Colon (tissue), 2 donors: Measurements from ENCODE around the gene FRY.

ENCODE experiments used
- FAIRE-seq: peaks from 2 replicates; lab custom pipeline; 2012; peaks lifted over from hg19 to GRCh38; lab: Jason Lieb, UNC
- donor health status: control.
- donor health status: control.

FRY gene

GRCh38 chr13:32175943-32176342 is 144.4 kb downstream of the FRY start:
- FAIRE-seq = no peak

- no peak for FAIRE-seq
Measured at GRCh38 chr13:32176696-32177095, 145.1 kb downstream of the FRY start.

GRCh38 chr13:32178763-32179162 is 147.2 kb downstream of the FRY start:
- FAIRE-seq = no peak

GRCh38 chr13:32179708-32180107 is 148.1 kb downstream of the FRY start:
- no peak for FAIRE-seq

- FAIRE-seq = no peak
Measured at GRCh38 chr13:32187651-32188050, 156.1 kb downstream of the FRY start.

- no peak for FAIRE-seq
Measured at GRCh38 chr13:32191452-32191998, 160.0 kb downstream of the FRY start.

GRCh38 chr13:32195713-32196112 is 164.1 kb downstream of the FRY start:
- FAIRE-seq = no peak

GRCh38 chr13:32199168-32199567 is 167.6 kb downstream of the FRY start:
- no peak for FAIRE-seq

- FAIRE-seq = no peak
Measured at GRCh38 chr13:32200741-32201140, 169.2 kb downstream of the FRY start.

GRCh38 chr13:32201809-32202208 is 170.2 kb downstream of the FRY start:
- FAIRE-seq = no peak

GRCh38 chr13:32202268-32202667 is 170.7 kb downstream of the FRY start:
- FAIRE-seq = no peak

GRCh38 chr13:32203221-32203620 is 171.6 kb downstream of the FRY start:
- FAIRE-seq = no peak

- no peak for FAIRE-seq
Measured at GRCh38 chr13:32203736-32204135, 172.2 kb downstream of the FRY start.

- FAIRE-seq = no peak
Measured at GRCh38 chr13:32205431-32206096, 174.0 kb downstream of the FRY start.

GRCh38 chr13:32206097-32206740 is 174.6 kb downstream of the FRY start:
- FAIRE-seq = no peak

- FAIRE-seq = no peak
Measured at GRCh38 chr13:32208860-32209259, 177.3 kb downstream of the FRY start.

- FAIRE-seq = no peak
Measured at GRCh38 chr13:32209652-32210051, 178.1 kb downstream of the FRY start.

GRCh38 chr13:32210101-32210500 is 178.5 kb downstream of the FRY start:
- FAIRE-seq = no peak

- FAIRE-seq = no peak
Measured at GRCh38 chr13:32211813-32212212, 180.2 kb downstream of the FRY start.

GRCh38 chr13:32212421-32212820 is 180.8 kb downstream of the FRY start:
- no peak for FAIRE-seq

- FAIRE-seq = no peak
Measured at GRCh38 chr13:32213626-32214025, 182.1 kb downstream of the FRY start.

- no peak for FAIRE-seq
Measured at GRCh38 chr13:32214071-32214470, 182.5 kb downstream of the FRY start.

- no peak for FAIRE-seq
Measured at GRCh38 chr13:32216281-32216680, 184.7 kb downstream of the FRY start.
